Osteoblast (primary cell): ENCODE data around the gene CCDC138. TPM values are rescaled to one million over a fixed set of nuclear protein-coding genes. Genes with fewer than 3 reads are reported as not detected.

ENCODE experiments used
- DNase-seq: peaks from one replicate; pipeline ENCODE4 v3.0.0; 2011; ENCODE audit warnings: low spot score, mixed read lengths; ENCODE audit not compliant: insufficient read length; ENCODE audit errors: missing footprints
- H2AFZ ChIP-seq: 2 replicates; pipeline ENCODE4 v1.6.0; 2011; ENCODE audit warnings: mild to moderate bottlenecking, low read length
- H3K27ac ChIP-seq: 2 replicates; pipeline ENCODE4 v1.5.1; 2011; ENCODE audit warnings: mild to moderate bottlenecking, low read depth, low read length, moderate library complexity
- H3K27me3 ChIP-seq: 2 replicates; pipeline ENCODE4 v1.6.0; 2012; ENCODE audit warnings: mild to moderate bottlenecking, control low read depth, inconsistent platforms, low read length, moderate library complexity; ENCODE audit not compliant: insufficient read depth
- H3K36me3 ChIP-seq: 2 replicates; pipeline ENCODE4 v1.5.1; 2011; ENCODE audit warnings: mild to moderate bottlenecking, low read length, control low read depth, moderate library complexity; ENCODE audit not compliant: insufficient read depth
- H3K4me1 ChIP-seq: 2 replicates; pipeline ENCODE4 v1.5.1; 2011; ENCODE audit warnings: mild to moderate bottlenecking, low read length, control low read depth, moderate library complexity; ENCODE audit not compliant: insufficient read depth
- H3K4me2 ChIP-seq: 2 replicates; pipeline ENCODE4 v1.6.0; 2011; ENCODE audit warnings: mild to moderate bottlenecking, low read length; ENCODE audit not compliant: insufficient read depth
- H3K4me3 ChIP-seq: fragments of 200-600 bp; sonication (generic); 3 replicates; pipeline ENCODE4 v1.5.1; 2012; ENCODE audit warnings: mild to moderate bottlenecking, low read length, inconsistent platforms; ENCODE audit not compliant: insufficient read depth
- H3K79me2 ChIP-seq: 2 replicates; pipeline ENCODE4 v1.6.0; 2012; ENCODE audit warnings: mild to moderate bottlenecking, low read length, control low read depth, inconsistent platforms; ENCODE audit not compliant: insufficient read depth
- H3K9me3 ChIP-seq: 2 replicates; pipeline ENCODE4 v1.5.1; 2011; ENCODE audit warnings: low read depth, low read length, control low read depth
- H4K20me1 ChIP-seq: 2 replicates; pipeline ENCODE4 v1.6.0; 2012; ENCODE audit warnings: mild to moderate bottlenecking, low read length, control low read depth; ENCODE audit not compliant: insufficient read depth
- CTCF ChIP-seq: IDR thresholded peaks from 2 replicates; pipeline ENCODE4 v1.5.1; 2011; ENCODE audit warnings: mild to moderate bottlenecking, low read depth, low read length, moderate library complexity; ENCODE audit errors: extremely low read depth
- total RNA-seq: library from RNA; depleted of rRNA; stranded (reverse); fragments of >200 nt; gene quantifications from 2 replicates; pipeline ENCODE4 v1.2.3, GENCODE V29; 2012

Gene CCDC138
- total RNA-seq, 1 donor = 5.1 TPM

GRCh38 chr2:108858894-108859293 lies 72.3 kb downstream of the CCDC138 start:
- Histone ChIP-seq H3K79me2 (no peaks in the 10 kb centered on the region), H3K27me3 (no peaks in the 10 kb centered on the region), H2AFZ (no peak overlapping the region), H3K4me1 (no peaks in the 10 kb centered on the region), H3K27ac (no peak overlapping the region), H3K9me3 (no peaks in the 10 kb centered on the region), H3K36me3 (no peaks in the 10 kb centered on the region), H3K4me3 (no peak overlapping the region), H4K20me1 (no peaks in the 10 kb centered on the region), H3K4me2 (no peak overlapping the region)
- DNase-seq = no peak
- no peak for TF ChIP-seq CTCF

GRCh38 chr2:108866041-108866440 lies 79.5 kb downstream of the CCDC138 start:
- Histone ChIP-seq H3K36me3 (no peaks in the 10 kb centered on the region), H3K4me3 (no peak overlapping the region), H2AFZ (no peak overlapping the region), H3K4me1 (no peaks in the 10 kb centered on the region), H3K4me2 (no peak overlapping the region), H4K20me1 (no peaks in the 10 kb centered on the region), H3K9me3 (no peaks in the 10 kb centered on the region), H3K27me3 (no peaks in the 10 kb centered on the region), H3K27ac (no peak overlapping the region), H3K79me2 (no peaks in the 10 kb centered on the region)
- no peak for DNase-seq
- no peak for TF ChIP-seq CTCF

GRCh38 chr2:108868911-108869310 lies 82.3 kb downstream of the CCDC138 start:
- Histone ChIP-seq H3K4me1 (no peaks in the 10 kb centered on the region), H3K36me3 (no peaks in the 10 kb centered on the region), H3K27ac (no peak overlapping the region), H4K20me1 (no peaks in the 10 kb centered on the region), H3K79me2 (no peaks in the 10 kb centered on the region), H3K9me3 (no peaks in the 10 kb centered on the region), H3K27me3 (no peaks in the 10 kb centered on the region), H3K4me2 (no peak overlapping the region), H2AFZ (no peak overlapping the region), H3K4me3 (no peak overlapping the region)
- DNase-seq = no peak
- no peak for TF ChIP-seq CTCF

- no peak overlapping the region for H3K27ac ChIP-seq
- no peaks in the 10 kb centered on the region for H4K20me1 ChIP-seq
- no peaks in the 10 kb centered on the region for H3K27me3 ChIP-seq
- TF ChIP-seq CTCF = no peak
- DNase-seq = no peak
- H2AFZ ChIP-seq = no peak overlapping the region
- H3K4me3 ChIP-seq = no peak overlapping the region
- H3K9me3 ChIP-seq = no peaks in the 10 kb centered on the region
- no peaks in the 10 kb centered on the region for H3K36me3 ChIP-seq
- H3K79me2 ChIP-seq = no peaks in the 10 kb centered on the region
- H3K4me2 ChIP-seq = no peak overlapping the region
- H3K4me1 ChIP-seq = no peaks in the 10 kb centered on the region
Observed at GRCh38 chr2:108869542-108869941, 83.0 kb downstream of the CCDC138 start.
